NCI-H2227 treated with DMSO at 0.1 percent for 48 hours (cell line): Measurements from ENCODE around the gene GPANK1.
A peak's percentile ranks its signal among the peaks of the same experiment; 100 is the strongest.

Experiments used
- DNase-seq: peaks from one replicate; lab custom pipeline; 2025; lab: John Stamatoyannopoulos, UW

Gene GPANK1

GRCh38 chr6:31639449-31639861, 25.3 kb downstream of the GPANK1 start:
- no peak for DNase-seq

- no peak for DNase-seq
Observed at GRCh38 chr6:31639043-31639442, 25.8 kb downstream of the GPANK1 start.

- DNase-seq, result no peak
Observed at GRCh38 chr6:31636698-31637596, 27.9 kb downstream of the GPANK1 start.

GRCh38 chr6:31634969-31635575, 29.7 kb downstream of the GPANK1 start:
- DNase-seq, result no peak

- no peak for DNase-seq
Observed at GRCh38 chr6:31634131-31634530, 30.7 kb downstream of the GPANK1 start.

GRCh38 chr6:31633447-31633846, 31.4 kb downstream of the GPANK1 start:
- DNase-seq, result no peak

- no peak for DNase-seq
Observed at GRCh38 chr6:31632279-31632946, 32.4 kb downstream of the GPANK1 start.

- no peak for DNase-seq
Observed at GRCh38 chr6:31631681-31632278, 33.0 kb downstream of the GPANK1 start.

GRCh38 chr6:31631209-31631608, 33.6 kb downstream of the GPANK1 start:
- no peak for DNase-seq

GRCh38 chr6:31630177-31630934, 34.4 kb downstream of the GPANK1 start:
- no peak for DNase-seq

GRCh38 chr6:31629014-31629413, 35.8 kb downstream of the GPANK1 start:
- no peak for DNase-seq

GRCh38 chr6:31627690-31628287, 37.0 kb downstream of the GPANK1 start:
- no peak for DNase-seq

GRCh38 chr6:31626952-31627351, 37.8 kb downstream of the GPANK1 start:
- no peak for DNase-seq

GRCh38 chr6:31624070-31624469, 40.7 kb downstream of the GPANK1 start:
- no peak for DNase-seq

GRCh38 chr6:31622684-31623091, 42.1 kb downstream of the GPANK1 start:
- no peak for DNase-seq

- DNase-seq, result no peak
Observed at GRCh38 chr6:31621991-31622390, 42.8 kb downstream of the GPANK1 start.

GRCh38 chr6:31621320-31621939, 43.4 kb downstream of the GPANK1 start:
- DNase-seq, result no peak

- DNase-seq, result peak; percentile 81
Observed at GRCh38 chr6:31620586-31621319, 44.0 kb downstream of the GPANK1 start, which contains the start of gene PRRC2A. Gene PRRC2A, plus strand, starts transcription at chr6:31620715. Its CDS starts 2,075 bp downstream, at chr6:31622790.

GRCh38 chr6:31619805-31620585, 44.8 kb downstream of the GPANK1 start:
- peak; percentile 99 for DNase-seq
